Measurements from ENCODE around the gene VWDE. TPM values are rescaled to one million over a fixed set of nuclear protein-coding genes. Genes with fewer than 3 reads are reported as not detected.

The VWDE gene
- total and polyA plus RNA-seq, 2 donors (not counting 3 experiments of a cell fraction or from before 2014, with no cell fraction given): 0.11 to 0.17 TPM

DNA sequence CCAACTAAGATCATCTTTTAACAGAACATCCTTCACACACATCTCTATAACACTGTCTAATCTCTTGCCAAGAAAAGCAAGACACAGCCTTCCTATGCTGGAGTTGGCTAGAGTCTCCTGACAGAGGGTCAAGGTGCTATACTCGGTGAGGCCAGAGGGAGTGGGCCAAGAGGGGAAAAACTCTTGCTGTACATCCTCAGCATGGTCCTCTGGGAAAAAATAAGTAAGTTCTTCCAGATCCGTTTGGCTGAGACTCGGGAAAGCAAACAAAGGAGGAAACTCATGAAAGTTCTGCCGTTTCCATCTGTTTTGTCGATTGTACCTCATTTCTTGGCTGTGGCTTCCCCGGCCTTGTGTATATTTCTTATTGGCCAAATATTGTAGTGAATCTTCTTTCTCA lies 33.9 kb downstream of the VWDE start:
- no peak for DNase-seq (ENCODE audit: low read depth, low spot score)
- Histone ChIP-seq H3K27me3 (ENCODE audit: control insufficient read depth in 2 of 2, insufficient read depth in 2 of 2, low read length in 2 of 2) (peaks cover 0 to 3% of the 10 kb centered on the region in 2 experiments), H2AFZ (ENCODE audit: low read depth, low read length) (no peak overlapping the region), H3K4me2 (ENCODE audit: insufficient read depth, low read length) (no peak overlapping the region), H3K4me3 (replicated peaks in 1 of 3; ENCODE audit: insufficient read depth in 1 of 3, low read depth in 1 of 3, low read length in 3 of 3) (no peak overlapping the region), H3K9ac (replicated peaks; ENCODE audit: extremely low read depth, insufficient read depth, low read length) (no peak overlapping the region), H3K36me3 (ENCODE audit: control insufficient read depth in 2 of 2, extremely low read depth in 1 of 2, insufficient read depth in 2 of 2, low read length in 2 of 2) (no peaks in the 10 kb centered on the region), H4K20me1 (replicated peaks; ENCODE audit: control insufficient read depth, extremely low read depth, insufficient read depth, low read length) (no peaks in the 10 kb centered on the region), H3K79me2 (ENCODE audit: control insufficient read depth, insufficient read depth, low read length) (no peaks in the 10 kb centered on the region), H3K4me1 (ENCODE audit: control insufficient read depth, extremely low read depth, insufficient read depth, low read length) (no peaks in the 10 kb centered on the region), H3K9me3 (replicated peaks; ENCODE audit: control insufficient read depth, insufficient read depth, low read length) (no peaks in the 10 kb centered on the region), H3K27ac (ENCODE audit: insufficient read depth, low read depth, low read length) (no peak overlapping the region), H3K9me1 (replicated peaks; ENCODE audit: control insufficient read depth, extremely low read depth, insufficient read depth, low read length) (no peaks in the 10 kb centered on the region)
- intact Hi-C loops (cut with micrococcal nuclease): no loop called here
- FAIRE-seq: no peak
- dilution Hi-C loops (cut with MboI; ENCODE audit: extremely low pct_ligation_motif_present, low sequenced_read_pairs): no loop called here
- BruUV-seq (replicated peaks): no TSS peak
- TF ChIP-seq MYC (IDR thresholded peaks at IDR 0.05; ENCODE audit: low read depth, low read length): no peak
- TF ChIP-seq, protein P1, sequence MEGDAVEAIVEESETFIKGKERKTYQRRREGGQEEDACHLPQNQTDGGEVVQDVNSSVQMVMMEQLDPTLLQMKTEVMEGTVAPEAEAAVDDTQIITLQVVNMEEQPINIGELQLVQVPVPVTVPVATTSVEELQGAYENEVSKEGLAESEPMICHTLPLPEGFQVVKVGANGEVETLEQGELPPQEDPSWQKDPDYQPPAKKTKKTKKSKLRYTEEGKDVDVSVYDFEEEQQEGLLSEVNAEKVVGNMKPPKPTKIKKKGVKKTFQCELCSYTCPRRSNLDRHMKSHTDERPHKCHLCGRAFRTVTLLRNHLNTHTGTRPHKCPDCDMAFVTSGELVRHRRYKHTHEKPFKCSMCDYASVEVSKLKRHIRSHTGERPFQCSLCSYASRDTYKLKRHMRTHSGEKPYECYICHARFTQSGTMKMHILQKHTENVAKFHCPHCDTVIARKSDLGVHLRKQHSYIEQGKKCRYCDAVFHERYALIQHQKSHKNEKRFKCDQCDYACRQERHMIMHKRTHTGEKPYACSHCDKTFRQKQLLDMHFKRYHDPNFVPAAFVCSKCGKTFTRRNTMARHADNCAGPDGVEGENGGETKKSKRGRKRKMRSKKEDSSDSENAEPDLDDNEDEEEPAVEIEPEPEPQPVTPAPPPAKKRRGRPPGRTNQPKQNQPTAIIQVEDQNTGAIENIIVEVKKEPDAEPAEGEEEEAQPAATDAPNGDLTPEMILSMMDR (IDR thresholded peaks at IDR 0.05; ENCODE audit: extremely low read depth in 1 of 2, insufficient read depth in 1 of 2, low read depth in 1 of 2, low read length in 2 of 2): no peak
- no peak for TF ChIP-seq POLR2AphosphoS5 (IDR thresholded peaks at IDR 0.05; ENCODE audit: insufficient read depth, low read depth, low read length)
- TF ChIP-seq JUN (IDR thresholded peaks at IDR 0.05; ENCODE audit: borderline replicate concordance, insufficient read depth, insufficient read length, low read depth): no peak
- no peak for TF ChIP-seq GATA2 (IDR thresholded peaks at IDR 0.05; ENCODE audit: insufficient read depth, insufficient read length, low read depth, low read length)
- no peak for TF ChIP-seq FOS (IDR thresholded peaks at IDR 0.05; ENCODE audit: borderline replicate concordance, insufficient read depth, low read length)
- TF ChIP-seq, protein P2, sequence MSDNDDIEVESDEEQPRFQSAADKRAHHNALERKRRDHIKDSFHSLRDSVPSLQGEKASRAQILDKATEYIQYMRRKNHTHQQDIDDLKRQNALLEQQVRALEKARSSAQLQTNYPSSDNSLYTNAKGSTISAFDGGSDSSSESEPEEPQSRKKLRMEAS (IDR thresholded peaks at IDR 0.05; ENCODE audit: insufficient read depth, insufficient read length): no peak
- TF ChIP-seq POLR2A (IDR thresholded peaks at IDR 0.05; ENCODE audit: low read depth, low read length): no peak
- no peak for TF ChIP-seq EZH2 (IDR thresholded peaks at IDR 0.05; ENCODE audit: borderline replicate concordance, low read depth, low read length, severe bottlenecking)
- CTCF ChIA-PET: no interaction called here
- POLR2A ChIA-PET: no interaction called here
